HG02852 (cell line): ENCODE data around the gene TEX22.

ENCODE experiments used
- ATAC-seq: cut with Tn5 transposase; IDR thresholded peaks from one replicate; pipeline ENCODE4 v1.9.1; 2021; ENCODE audit warnings: mild to moderate bottlenecking, moderate library complexity; ENCODE audit not compliant: unreplicated experiment

TEX22 gene

DNA sequence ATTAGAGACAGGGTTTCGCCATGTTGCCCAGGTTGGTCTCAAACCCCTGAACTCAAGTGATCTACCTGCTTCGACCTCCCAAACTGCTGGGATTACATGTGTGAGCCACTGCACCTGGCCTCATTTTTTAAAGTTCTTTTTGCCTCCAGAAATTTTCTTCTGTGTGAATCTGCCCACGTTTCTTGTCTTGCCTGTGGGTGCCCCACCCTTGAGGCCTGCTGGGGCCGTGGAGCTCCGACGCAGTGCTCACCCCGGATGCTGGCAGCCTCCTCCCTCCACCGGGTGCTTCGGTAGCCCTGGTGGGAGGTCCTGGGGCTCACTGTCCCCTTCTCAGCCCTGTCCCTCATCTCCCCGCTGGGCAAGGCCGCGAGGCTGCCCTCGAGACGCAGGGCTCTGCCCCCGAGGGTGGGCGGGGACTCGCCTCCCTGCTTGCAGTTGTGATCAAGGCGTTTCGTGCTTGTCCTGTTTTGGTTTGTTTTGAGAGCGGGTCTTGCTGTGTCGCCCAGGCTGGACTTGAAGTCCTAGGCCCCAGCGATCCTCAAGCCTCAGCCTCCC lies 56.8 kb downstream of the TEX22 start:
- ATAC-seq: no peak

DNA sequence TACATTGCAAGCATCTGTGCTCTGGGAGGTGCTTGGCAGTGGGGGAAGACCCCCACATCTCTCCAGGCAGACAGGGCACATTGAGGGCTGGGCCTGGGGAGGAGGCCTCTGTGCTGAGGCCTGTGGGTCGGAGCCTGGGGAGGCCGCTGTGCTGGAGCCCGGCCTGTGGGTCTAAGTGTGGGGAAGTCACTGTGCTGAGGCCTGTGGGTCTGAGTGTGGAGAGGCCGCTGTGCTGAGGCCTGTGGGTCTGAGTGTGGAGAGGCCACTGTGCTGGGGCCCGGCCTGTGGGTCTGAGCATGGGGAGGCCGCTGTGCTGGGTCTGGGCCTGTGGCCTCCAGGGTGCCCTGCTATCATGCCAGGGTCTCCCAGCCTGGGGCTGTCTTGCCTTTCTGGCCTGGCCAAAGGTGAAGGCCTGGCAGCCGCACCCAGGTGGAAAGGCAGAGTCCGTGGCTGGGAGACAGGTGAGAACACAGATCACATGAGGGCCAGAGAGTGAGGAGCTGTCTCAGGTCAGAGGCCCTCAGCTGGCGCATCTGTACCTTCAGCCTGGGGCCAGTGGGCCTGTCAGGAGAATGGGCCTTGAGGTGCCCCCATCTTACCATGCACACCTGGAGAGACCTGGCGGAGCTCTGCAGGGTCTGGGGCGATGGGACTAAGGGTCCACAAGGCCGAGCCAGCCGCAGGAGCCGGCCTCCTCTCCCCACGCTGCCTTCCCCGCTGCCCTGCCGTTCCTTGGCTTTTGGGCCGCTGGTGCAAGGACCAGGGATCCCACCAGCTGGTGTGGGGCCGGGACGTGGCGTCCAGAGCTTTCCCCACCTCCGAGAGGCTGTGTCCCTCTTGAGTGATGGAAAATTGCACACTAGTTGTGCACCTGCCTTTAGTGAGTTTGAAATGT lies 57.7 kb downstream of the TEX22 start:
- no peak for ATAC-seq

DNA sequence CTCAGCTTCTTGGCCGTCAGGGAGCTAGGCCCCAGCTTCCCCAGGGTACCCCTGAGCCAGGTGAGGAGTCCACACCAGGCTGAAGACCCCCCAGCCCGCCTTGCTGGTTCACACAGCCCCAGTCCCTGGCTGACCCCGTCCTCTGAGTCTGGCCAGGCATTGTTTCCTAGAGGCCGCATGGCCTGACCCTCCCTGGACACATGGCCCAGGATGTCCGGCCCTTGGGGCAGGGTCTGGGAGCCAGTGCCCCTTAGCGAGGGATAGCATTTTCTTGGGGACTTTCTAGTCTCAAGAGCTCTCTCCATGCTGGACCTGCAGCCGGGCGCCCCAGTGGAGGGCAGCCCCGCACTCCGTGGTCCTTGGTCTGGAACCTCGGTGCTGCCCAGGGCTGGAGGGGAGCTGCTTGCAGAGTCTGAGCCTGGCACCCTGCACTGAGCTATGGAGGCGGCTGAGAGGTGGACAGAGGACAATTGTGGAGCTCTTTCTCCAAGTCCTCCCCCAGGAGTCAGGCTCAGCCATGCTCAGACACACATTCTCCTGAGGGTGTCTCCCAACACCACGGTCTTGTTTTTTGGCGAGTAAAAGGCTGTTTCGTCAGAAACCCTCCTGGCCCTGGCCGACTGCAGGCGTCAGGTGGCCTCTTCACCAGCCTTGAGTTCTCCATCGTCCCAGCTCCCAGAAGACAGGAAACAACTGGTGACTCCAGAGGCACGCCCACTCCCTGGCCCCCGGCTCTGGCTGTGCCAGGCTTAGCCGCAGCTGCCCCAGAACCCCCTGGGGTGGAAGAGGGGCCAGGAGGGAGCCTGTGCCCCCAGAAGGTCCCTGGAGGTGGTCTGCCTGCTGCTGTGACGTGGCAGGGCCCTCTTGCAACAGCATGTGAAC lies 58.6 kb downstream of the TEX22 start:
- no peak for ATAC-seq

DNA sequence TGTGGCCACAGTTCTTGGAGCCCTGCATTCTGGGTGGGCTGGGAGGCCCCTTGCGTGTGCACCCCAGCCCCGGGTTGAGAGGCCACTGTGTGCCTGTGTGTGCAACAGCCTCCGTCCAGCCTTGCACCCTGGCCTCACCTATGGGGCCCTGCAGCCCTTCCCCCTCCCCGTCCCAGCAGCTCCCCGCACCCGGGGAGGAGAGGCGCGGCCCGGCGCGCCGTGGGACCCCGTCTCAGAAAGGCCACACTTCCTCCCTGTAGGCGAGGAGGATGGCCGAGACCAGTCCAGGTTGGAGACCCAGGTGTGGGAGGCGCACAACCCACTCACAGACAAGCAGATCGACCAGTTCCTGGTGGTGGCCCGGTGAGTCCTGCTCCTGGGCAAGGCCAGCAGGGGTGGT lies 59.7 kb downstream of the TEX22 start:
- no peak for ATAC-seq

DNA sequence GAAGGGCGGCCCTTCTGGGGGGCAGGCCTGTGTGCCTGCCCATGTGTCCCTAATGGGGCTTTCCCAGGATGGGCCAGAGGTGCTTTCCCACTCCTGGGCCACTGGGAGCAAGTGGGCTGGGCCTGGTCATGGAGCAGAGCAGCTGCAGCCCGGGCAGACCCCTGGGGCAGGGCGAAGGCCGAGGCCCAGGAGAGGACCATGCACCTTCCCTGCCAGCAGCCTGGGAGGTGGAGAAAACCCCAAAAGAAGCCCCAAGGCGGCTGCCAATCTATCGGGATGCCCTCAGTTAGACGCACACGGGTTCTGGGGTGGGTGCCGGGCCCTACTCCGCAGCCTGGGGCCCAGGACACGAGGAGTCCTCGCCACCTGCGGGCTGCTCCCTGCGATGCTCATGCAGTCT lies 60.2 kb downstream of the TEX22 start:
- ATAC-seq: no peak

DNA sequence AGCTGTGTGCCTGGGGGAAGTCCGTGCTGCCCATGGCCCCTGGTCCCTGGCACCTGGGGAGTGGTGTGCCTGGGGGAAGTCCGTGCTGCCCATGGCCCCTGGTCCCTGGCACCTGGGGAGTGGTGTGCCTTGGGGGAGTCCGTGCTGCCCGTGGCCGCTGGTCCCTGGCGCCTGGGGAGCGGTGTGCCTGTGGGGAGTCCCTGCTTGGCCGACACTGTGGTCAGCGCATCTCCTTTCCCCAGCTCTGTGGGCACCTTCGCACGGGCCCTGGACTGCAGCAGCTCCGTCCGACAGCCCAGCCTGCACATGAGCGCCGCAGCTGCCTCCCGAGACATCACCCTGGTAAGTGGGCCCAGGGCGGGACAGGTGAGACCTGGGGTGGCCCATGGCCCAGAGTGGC lies 61.8 kb downstream of the TEX22 start:
- ATAC-seq: no peak

DNA sequence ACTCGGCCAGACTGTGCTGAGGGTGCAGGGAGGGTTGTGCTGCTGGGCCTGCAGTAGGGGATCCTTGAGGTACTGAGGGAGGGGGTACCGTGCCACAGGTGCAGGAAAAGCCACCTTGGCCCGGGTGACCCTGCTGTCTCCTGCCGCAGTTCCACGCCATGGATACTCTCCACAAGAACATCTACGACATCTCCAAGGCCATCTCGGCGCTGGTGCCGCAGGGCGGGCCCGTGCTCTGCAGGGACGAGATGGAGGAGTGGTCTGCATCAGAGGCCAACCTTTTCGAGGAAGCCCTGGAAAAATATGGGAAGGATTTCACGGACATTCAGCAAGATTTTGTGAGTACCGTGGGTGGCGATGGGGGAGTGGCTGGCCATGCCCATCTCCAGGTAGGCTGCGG lies 62.3 kb downstream of the TEX22 start:
- ATAC-seq: no peak

DNA sequence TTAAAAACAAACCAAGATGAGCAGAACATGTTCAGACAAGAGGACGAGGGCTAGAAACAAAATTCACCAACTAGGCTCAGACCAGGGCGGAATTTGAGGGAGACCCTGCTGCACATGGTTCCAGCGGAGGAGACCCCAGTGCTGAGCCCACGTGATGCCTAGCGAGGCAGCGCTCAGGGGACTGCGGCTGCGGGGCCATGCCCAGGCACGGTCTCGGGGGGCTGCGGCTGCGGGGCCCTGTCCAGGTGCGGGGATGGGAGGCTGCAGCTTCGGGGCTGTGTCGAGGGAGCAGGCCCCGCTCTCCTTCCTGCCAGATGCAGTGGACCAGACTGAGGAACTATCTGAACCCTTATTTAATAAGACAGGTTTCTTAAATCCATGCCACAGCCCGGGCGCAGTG lies 63.6 kb downstream of the TEX22 start:
- no peak for ATAC-seq
